Chondrocyte (in vitro differentiated cells): ENCODE measurements around the gene CLRN3. TPM values are rescaled to one million over a fixed set of nuclear protein-coding genes. Genes with fewer than 3 reads are reported as not detected.

Experiments
- DNase-seq: peaks from one replicate; pipeline ENCODE4 v3.0.0; 2021; ENCODE audit warnings: mixed read lengths, low spot score
- H3K27ac Mint-ChIP-seq: one replicate; pipeline ENCODE4 v1.8.0; 2021; ENCODE audit warnings: mild to moderate bottlenecking, moderate library complexity, mixed read lengths; ENCODE audit not compliant: unreplicated experiment
- H3K27me3 Mint-ChIP-seq: 2 replicates; pipeline ENCODE4 v1.8.0; 2021; ENCODE audit warnings: low read depth, mixed read lengths
- H3K36me3 Mint-ChIP-seq: 2 replicates; pipeline ENCODE4 v1.8.0; 2021; ENCODE audit warnings: low read depth, mixed read lengths
- H3K4me1 Mint-ChIP-seq: 2 replicates; pipeline ENCODE4 v1.8.0; 2021; ENCODE audit warnings: low read depth, mild to moderate bottlenecking, mixed read lengths
- H3K4me3 Mint-ChIP-seq: one replicate; pipeline ENCODE4 v1.8.0; 2021; ENCODE audit warnings: mild to moderate bottlenecking, moderate library complexity, mixed read lengths; ENCODE audit not compliant: unreplicated experiment
- H3K9me3 Mint-ChIP-seq: 2 replicates; pipeline ENCODE4 v1.8.0; 2021; ENCODE audit warnings: low read depth, mixed read lengths
- total RNA-seq: library from RNA; stranded (reverse); gene quantifications from 3 replicates; pipeline ENCODE4 v1.2.1, GENCODE V29; 2021
- TF ChIP-seq, protein P1 (sequence below): fragments of 200-600 bp; sonication (generic); IDR thresholded peaks from 2 replicates; pipeline ENCODE4 v1.5.0; 2021; ENCODE audit warnings: antibody characterized with exemption, mild to moderate bottlenecking, moderate library complexity

Gene CLRN3
- total RNA-seq, 1 donor from 2014 or later: not detected

- peaks cover 2% of the 10 kb centered on the region for H3K36me3 Mint-ChIP-seq
- peaks cover 3% of the 10 kb centered on the region for H3K9me3 Mint-ChIP-seq
- peak overlapping the region; percentile 45 for H3K27ac Mint-ChIP-seq
- DNase-seq: no peak
- TF ChIP-seq, protein P1, sequence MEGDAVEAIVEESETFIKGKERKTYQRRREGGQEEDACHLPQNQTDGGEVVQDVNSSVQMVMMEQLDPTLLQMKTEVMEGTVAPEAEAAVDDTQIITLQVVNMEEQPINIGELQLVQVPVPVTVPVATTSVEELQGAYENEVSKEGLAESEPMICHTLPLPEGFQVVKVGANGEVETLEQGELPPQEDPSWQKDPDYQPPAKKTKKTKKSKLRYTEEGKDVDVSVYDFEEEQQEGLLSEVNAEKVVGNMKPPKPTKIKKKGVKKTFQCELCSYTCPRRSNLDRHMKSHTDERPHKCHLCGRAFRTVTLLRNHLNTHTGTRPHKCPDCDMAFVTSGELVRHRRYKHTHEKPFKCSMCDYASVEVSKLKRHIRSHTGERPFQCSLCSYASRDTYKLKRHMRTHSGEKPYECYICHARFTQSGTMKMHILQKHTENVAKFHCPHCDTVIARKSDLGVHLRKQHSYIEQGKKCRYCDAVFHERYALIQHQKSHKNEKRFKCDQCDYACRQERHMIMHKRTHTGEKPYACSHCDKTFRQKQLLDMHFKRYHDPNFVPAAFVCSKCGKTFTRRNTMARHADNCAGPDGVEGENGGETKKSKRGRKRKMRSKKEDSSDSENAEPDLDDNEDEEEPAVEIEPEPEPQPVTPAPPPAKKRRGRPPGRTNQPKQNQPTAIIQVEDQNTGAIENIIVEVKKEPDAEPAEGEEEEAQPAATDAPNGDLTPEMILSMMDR: no peak
- no peak overlapping the region for H3K4me3 Mint-ChIP-seq
- H3K27me3 Mint-ChIP-seq: no peaks in the 10 kb centered on the region
- H3K4me1 Mint-ChIP-seq: peaks cover 64% of the 10 kb centered on the region
Measured at GRCh38 chr10:127921753-127922145, 29.0 kb upstream of the CLRN3 start.

DNA sequence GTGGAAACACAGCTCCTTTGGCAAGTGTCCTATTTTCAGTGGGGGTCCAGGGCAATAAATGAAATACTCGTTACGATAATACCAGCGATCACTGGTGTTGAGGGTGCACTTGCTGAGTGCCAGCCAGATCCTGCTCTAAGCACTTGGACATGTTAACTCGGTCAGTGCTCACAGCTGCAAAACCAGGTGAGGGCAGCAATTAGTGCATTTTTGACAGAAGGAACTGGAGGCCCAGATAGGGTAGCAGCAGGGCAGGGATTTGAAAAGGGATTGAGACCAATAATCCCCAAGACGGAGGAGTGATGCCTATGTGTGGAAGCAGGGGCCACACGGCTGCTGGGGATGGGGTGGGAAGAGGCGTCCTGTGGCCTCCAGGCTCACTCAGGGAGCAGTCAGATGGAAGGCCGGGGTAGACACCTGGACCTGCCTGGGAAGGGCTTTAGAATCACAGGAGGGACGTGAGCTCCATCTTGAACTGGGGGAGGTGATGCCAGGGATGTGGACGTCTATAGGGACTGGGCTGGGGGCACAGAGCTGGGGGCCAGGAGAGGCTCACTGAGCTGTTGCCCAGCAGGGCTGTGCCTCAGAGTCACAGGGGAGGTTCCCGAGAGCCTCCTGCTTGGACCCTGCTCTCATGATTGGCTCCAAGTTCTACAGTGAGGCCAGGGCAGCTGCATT lies 28.5 kb upstream of the CLRN3 start:
- peaks cover 60% of the 10 kb centered on the region for H3K4me1 Mint-ChIP-seq
- TF ChIP-seq, protein P1: no peak
- H3K9me3 Mint-ChIP-seq: no peaks in the 10 kb centered on the region

GRCh38 chr10:127920306-127921074 lies 27.7 kb upstream of the CLRN3 start:
- H3K36me3 Mint-ChIP-seq: no peaks in the 10 kb centered on the region
- TF ChIP-seq, protein P1: no peak
- H3K9me3 Mint-ChIP-seq: no peaks in the 10 kb centered on the region
- H3K4me3 Mint-ChIP-seq: no peak overlapping the region
- no peaks in the 10 kb centered on the region for H3K27me3 Mint-ChIP-seq
- no peak for DNase-seq
- H3K27ac Mint-ChIP-seq: peak overlapping the region; percentile 64
- peaks cover 53% of the 10 kb centered on the region for H3K4me1 Mint-ChIP-seq

More for the DNA sequence above, 28.5 kb upstream of the CLRN3 start:
- Mint-ChIP-seq H3K27ac (peak overlapping the region; percentile 27), H3K4me3 (no peak overlapping the region), H3K27me3 (no peaks in the 10 kb centered on the region), H3K36me3 (no peaks in the 10 kb centered on the region)
- no peak for DNase-seq

DNA sequence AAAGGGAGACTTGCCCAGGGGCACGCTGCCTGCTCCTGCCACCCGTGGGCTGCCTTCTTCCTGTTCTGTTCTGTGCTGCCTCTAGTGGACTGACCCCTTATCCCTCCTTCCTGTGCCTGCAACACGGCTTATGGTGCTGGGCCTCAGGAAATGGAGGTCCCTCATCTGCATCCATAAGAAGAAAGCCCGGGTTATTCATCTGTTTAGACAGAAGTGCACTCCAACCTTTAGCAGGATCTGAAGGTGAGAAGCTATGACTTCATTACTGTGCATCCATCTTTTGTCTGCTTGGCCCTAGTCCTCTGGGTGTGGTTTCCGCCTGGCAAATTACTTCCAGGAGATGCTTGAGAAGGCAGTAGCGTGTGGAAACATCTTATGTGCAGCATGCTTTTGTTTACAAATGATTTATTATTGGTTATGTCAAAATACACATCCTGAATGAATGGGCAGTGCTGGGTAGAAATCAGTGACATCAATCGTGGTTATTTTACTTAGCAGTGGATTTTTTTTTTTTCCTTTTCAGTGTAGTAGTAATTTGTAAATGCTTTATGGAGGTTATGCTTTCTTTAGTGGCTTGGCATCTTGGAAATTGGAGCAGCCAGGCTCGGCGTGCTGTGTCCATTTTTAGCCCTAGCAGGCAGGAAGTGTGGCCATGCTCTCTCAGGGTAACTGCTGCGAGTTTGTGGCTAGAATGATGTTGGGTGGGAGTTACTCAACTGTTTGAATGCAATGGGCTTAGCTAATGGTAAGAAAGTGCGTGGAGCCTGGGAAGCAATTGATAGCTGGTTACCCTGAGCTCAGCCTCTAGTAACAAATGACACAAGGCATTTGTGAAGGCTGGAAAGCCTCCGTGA lies 26.9 kb upstream of the CLRN3 start:
- TF ChIP-seq, protein P1: peak; percentile 52
- Mint-ChIP-seq H3K27me3 (no peaks in the 10 kb centered on the region), H3K9me3 (no peaks in the 10 kb centered on the region), H3K36me3 (no peaks in the 10 kb centered on the region), H3K4me3 (no peak overlapping the region), H3K27ac (peak overlapping the region; percentile 64), H3K4me1 (peaks cover 48% of the 10 kb centered on the region)
- no peak for DNase-seq

DNA sequence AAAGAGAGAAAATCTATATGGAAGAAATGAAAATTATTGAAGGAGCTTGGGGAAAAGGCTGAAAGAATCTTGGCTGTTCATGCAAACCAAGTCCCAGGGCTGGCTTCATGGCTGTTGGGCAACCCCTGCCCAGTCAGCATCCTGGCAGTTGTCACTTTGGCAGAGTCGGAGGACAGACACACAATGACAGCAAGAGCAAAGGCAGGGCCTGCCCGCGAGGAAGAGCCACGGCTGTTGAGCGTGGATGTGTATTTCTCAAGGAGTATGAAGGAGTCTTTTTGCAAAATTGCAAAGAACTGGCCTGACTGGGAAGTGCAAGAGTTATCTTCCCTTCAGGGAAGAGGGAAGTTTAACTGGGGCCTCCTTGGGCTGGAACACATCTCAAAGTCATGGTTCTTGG lies 25.8 kb upstream of the CLRN3 start:
- Mint-ChIP-seq H3K27ac (no peak overlapping the region), H3K4me1 (peaks cover 43% of the 10 kb centered on the region), H3K9me3 (no peaks in the 10 kb centered on the region), H3K4me3 (no peak overlapping the region), H3K36me3 (no peaks in the 10 kb centered on the region), H3K27me3 (no peaks in the 10 kb centered on the region)
- DNase-seq: no peak
- TF ChIP-seq, protein P1: no peak
